ENCODE results near the gene ACSM2A.
"Not testable (repeated sequence)": the region's sequence is repeated elsewhere in the genome, so short reads cannot be mapped to it uniquely, and the experiment has no call there.

Gene ACSM2A

GRCh38 chr16:20441191-20441590 is 10.1 kb upstream of the ACSM2A start:
- TF ChIP-seq POLR2A (IDR thresholded peaks at IDR 0.05; ENCODE audit: low read depth, low read length) = no peak
- FAIRE-seq (no peak), DNase-seq (ENCODE audit: insufficient read length, low spot score) (no peak)

- DNase-seq (ENCODE audit: insufficient read length, low spot score); FAIRE-seq: not testable (repeated sequence)
Measured at GRCh38 chr16:20441859-20442258, 9.5 kb upstream of the ACSM2A start.

DNA sequence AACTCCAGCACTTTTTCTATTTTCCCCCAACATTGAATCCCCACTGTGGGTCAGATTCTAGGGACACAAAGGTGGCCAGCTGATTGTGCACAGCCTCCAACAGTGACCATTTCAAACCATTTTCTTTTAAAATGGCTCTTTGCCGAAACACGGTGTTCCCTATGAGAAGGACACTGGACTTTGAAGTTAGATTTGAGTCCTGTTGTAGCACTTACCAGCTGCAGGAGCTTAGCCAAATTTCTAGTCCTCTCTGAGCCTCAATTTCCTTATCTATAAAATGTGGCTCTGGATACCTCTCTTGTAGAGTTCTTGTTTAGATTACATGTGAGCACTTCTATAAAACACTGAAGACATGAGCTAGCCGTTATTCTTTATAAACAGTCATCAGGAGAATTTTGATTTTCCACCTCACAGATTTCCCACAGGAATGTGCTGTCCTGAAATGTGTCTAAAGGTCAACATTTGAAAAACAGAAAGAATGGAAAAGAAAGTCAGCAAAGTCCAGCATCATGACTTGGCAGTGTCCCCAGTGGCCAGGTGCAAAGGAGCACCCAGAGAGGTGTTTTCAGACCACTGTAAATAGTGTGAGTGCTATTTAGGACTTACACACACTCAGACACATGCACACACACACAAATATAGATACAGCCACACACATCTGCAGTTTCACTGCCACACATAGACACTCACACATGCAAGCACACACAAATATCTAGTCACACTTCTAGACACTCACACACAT is 4.5 kb upstream of the ACSM2A start:
- FAIRE-seq; DNase-seq (ENCODE audit: insufficient read length, low spot score): not testable (repeated sequence)

DNA sequence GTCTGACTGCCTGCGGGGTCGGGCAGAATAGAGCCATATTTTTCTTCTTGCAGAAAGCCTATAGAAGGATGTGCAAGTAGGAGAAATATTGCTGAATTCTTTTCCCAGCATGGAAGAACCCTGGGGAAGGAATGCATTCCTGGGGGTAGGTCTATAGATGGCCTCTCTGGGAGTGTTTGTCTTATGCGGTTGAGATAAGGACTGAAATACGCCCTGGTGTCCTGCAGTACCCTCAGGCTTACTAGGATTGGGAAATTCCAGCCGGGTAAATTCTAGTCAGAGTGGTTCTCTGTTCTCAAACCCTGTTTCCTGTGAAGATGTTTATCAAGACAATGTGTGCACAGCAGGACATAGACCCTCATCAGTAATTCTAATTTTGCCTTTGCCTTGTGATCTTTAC is 2.3 kb downstream of the ACSM2A start:
- DNase-seq (ENCODE audit: insufficient read length, low spot score); FAIRE-seq: not testable (repeated sequence)

DNA sequence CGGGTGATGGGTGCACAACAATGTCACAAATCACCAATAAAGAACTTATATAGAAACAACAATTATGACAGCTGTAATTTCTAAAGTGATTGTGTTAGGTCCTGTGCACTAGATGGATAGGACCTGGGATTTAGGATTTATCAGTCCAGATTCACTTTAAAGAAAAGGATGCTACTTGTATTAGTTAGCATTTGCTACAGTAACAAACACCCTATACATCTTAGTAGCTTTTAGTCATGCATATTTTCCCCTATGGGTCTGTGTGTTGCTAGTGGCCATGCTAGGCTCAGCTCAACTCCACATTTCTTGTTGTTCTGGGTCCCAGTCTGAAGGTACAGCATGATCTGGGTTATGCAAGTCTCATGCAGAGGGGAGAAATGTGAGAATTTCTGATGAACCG is 7.9 kb downstream of the ACSM2A start:
- DNase-seq (ENCODE audit: insufficient read length, low spot score); FAIRE-seq: not testable (repeated sequence)

- DNase-seq (ENCODE audit: insufficient read length, low spot score); FAIRE-seq: not testable (repeated sequence)
Measured at GRCh38 chr16:20460313-20460712, 9.0 kb downstream of the ACSM2A start.

DNA sequence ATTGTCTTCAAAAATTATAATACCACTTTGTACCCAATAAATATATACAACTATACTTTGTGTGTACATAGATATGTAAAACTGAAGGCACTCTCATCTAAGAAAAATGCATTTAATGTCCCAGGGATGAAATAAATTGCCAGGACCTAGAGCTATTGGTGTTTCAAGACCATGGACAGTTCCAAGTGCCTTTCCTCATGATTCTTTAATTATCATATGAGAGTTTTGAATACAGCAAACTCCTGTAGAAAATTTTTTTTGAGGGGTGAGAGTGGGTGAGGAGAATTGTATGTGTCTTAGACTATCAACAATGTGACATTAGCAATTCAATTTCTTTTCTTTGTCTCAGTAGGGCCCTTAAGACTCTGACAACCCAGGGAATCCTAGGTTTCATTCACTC is 17.6 kb downstream of the ACSM2A start:
- DNase-seq (ENCODE audit: insufficient read length, low spot score); FAIRE-seq: not testable (repeated sequence)

- FAIRE-seq; DNase-seq (ENCODE audit: insufficient read length, low spot score): not testable (repeated sequence)
Measured at GRCh38 chr16:20469930-20470329, 18.6 kb downstream of the ACSM2A start.

GRCh38 chr16:20470732-20471131 is 19.4 kb downstream of the ACSM2A start:
- FAIRE-seq; DNase-seq (ENCODE audit: insufficient read length, low spot score): not testable (repeated sequence)

DNA sequence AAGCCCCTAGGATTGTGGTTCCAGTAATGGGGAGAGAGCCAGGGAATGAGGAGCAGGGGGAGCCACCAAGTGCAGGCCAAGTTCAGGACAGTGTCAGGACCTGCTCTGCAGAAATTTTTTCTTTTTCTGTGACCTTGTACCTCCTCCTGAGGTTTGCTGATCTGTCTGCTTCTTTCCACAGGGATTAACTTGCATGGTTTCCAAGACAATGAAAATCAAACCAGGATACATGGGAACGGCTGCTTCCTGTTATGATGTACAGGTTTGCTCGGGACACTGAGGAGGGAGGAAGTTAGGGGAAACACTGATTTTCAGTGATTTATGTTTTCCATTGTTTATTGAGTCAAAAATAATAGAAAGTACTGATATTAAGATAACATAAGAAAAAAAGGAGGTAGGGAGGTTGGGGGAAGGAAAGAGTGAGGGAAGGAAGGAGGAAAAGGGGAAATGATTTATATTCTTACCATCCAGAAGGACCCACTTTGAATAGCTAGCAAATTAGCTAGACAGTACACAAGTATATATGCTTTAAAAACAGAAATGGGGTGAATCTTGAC is 25.9 kb downstream of the ACSM2A start:
- DNase-seq (ENCODE audit: insufficient read length, low spot score); FAIRE-seq: not testable (repeated sequence)

- not testable (repeated sequence) for DNase-seq (ENCODE audit: insufficient read length, low spot score); FAIRE-seq
Measured at GRCh38 chr16:20483989-20484388, 32.7 kb downstream of the ACSM2A start.

GRCh38 chr16:20484726-20485125 is 33.4 kb downstream of the ACSM2A start:
- DNase-seq (ENCODE audit: insufficient read length, low spot score) (no peak), FAIRE-seq (no peak)
- TF ChIP-seq POLR2A (IDR thresholded peaks at IDR 0.05; ENCODE audit: low read depth, low read length) = no peak

- FAIRE-seq (no peak), DNase-seq (ENCODE audit: insufficient read length, low spot score) (no peak)
- no peak for TF ChIP-seq POLR2A (IDR thresholded peaks at IDR 0.05; ENCODE audit: low read depth, low read length)
Measured at GRCh38 chr16:20485408-20485807, 34.1 kb downstream of the ACSM2A start.

DNA sequence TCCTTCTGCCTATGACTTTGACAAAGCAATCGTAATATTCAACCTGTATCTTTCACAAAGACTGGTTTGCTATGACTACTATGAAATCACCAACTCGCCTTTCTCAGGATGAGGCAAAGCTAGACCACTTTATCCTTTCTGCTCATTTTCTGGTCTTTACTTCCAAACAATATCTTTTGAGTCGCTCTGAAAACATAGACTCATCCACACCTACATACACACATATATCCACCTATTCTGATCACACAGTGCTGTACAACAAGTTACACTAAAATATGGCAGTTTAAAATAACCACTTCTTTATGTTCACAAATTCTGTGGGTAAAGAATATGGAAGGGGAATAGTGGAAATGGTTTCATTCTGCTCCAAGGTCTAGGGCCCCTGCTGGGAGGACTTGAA is 39.7 kb downstream of the ACSM2A start:
- DNase-seq (ENCODE audit: insufficient read length, low spot score); FAIRE-seq: not testable (repeated sequence)

DNA sequence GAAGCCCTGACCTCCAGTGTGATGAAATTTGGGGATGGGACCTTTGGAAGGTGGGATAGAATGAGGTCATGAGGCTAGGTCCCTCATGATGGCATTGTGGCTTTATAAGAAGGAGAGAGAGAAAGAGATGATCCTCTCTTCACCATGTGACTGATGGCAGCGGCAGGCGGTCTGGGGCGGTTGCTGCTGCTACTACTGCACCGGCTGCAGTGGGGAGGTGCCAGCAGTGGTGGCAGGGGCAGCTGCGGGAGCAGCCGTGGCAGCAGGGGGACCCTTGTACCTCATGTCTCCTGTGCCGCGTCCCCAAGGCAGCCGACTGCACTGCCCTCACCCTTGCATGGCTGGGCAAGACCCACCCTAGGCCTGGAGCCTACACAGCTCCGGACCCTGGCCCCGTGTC is 40.1 kb downstream of the ACSM2A start:
- not testable (repeated sequence) for DNase-seq (ENCODE audit: insufficient read length, low spot score); FAIRE-seq

DNA sequence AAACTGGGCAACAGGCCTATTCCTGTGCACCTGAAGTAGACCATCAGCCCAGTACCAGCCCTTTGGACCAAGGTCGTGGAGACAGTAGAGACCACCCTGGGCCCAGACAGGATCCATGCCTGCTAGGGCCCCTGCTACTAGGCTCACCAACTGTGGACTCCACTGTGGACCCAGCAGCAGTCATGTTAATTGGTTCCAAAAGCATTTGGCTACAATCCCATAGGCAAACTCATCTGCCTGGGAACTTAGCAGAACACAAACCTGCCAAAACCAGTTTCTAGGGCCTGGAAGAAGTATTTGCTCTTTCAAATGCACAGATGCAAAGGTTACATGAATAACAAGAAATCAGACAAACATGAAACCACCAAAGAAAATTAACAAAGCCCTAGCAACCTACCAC is 53.1 kb downstream of the ACSM2A start:
- TF ChIP-seq POLR2A (IDR thresholded peaks at IDR 0.05; ENCODE audit: low read depth, low read length) = no peak
- FAIRE-seq (no peak), DNase-seq (ENCODE audit: insufficient read length, low spot score) (no peak)
